B cell (primary cell): Measurements from ENCODE around the gene MBOAT7.

Experiments used
- CTCF ChIP-seq: fragments of 200-600 bp; IDR thresholded peaks from one replicate; pipeline ENCODE4 v1.8.0; 2022; ENCODE audit warnings: antibody characterized with exemption, mild to moderate bottlenecking
- EZH2 ChIP-seq: IDR thresholded peaks from 2 replicates; pipeline ENCODE4 v1.6.1; 2012; ENCODE audit warnings: borderline replicate concordance, low read depth, mild to moderate bottlenecking, moderate library complexity, low read length; ENCODE audit not compliant: insufficient read depth, poor library complexity, severe bottlenecking

GRCh38 chr19:54173951-54174834 lies 15.2 kb downstream of the MBOAT7 start:
- TF ChIP-seq CTCF (no peak), EZH2 (no peak)
